Measurements from ENCODE around the gene SLCO2B1. TPM values are rescaled to one million over a fixed set of nuclear protein-coding genes. Genes with fewer than 3 reads are reported as not detected.

SLCO2B1 gene
- total and polyA plus RNA-seq, 2 of the 8 experiments (the other 6 are each of a cell fraction or from before 2014, with no cell fraction given), result 0.03 TPM; not detected in 1

DNA sequence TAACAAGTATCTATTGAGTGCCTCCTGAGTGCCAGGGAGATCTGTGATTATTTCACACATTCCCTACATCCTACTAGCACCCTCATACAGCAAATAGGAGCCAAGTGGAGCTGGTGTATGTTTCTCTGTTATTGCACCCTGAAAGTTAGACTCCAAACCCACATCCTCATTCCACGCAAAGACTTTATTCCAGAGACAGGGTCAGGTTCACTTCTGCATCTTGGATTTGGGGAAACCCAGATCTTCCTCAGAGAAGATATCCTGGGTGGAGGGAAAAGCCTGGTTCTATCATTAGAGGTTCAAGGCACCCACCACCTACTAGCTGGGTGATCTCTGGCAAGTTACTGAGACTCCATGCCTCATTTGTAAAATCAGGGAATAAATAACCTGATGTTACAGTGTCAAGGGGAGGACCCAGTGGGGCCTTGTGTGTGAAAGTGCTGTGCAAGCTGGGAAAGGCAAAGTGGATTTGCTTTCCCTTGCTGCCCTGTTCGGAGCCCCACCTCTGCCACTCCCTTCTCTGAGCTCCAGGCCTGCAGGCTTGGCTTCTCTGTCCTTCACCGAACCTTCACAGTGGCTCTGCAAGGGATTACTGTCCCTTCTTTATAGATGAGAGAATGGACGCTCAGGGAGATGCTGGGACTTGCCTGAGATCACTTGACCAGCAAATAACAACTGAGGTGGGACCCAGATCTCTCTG, 991 bp upstream of the SLCO2B1 start:
- Histone ChIP-seq H2BK15ac (ENCODE audit: low read length) (no peak overlapping the region), H3K9ac (replicated peaks in 1 of 4; ENCODE audit: extremely low read depth in 1 of 4, low read depth in 3 of 4, low read length in 3 of 4) (no peak overlapping the region), H2BK5ac (ENCODE audit: low read depth, low read length) (no peak overlapping the region), H3K56ac (replicated peaks; ENCODE audit: insufficient read length, low read depth, low read length) (no peak overlapping the region), H3K9me3 (ENCODE audit: insufficient read depth in 2 of 2, low read depth in 1 of 2, low read length in 1 of 2) (no peaks in the 10 kb centered on the region), H3K27me3 (replicated peaks in 1 of 4; ENCODE audit: control insufficient read depth in 3 of 4, extremely low read depth in 1 of 4, insufficient read depth in 3 of 4, low read length in 3 of 4) (peaks cover 0 to 2% (median 0%) of the 10 kb centered on the region in 4 experiments; a peak in 2 of 7 replicates), H2BK120ac (replicated peaks; ENCODE audit: low read depth, low read length) (no peak overlapping the region), H3K23me2 (ENCODE audit: low read depth, low read length) (no peaks in the 10 kb centered on the region), H3K27ac (ENCODE audit: low read depth, low read length) (no peak overlapping the region), H3K4me3 (ENCODE audit: extremely low read depth in 1 of 4, insufficient read depth in 2 of 4, low read depth in 3 of 4, low read length in 4 of 4) (no peak overlapping the region), H4K8ac (ENCODE audit: extremely low read depth, insufficient read depth, low read length) (no peak overlapping the region), H2BK20ac (ENCODE audit: low read length) (no peak overlapping the region), H3K79me2 (ENCODE audit: control insufficient read depth in 1 of 2, insufficient read depth in 2 of 2, low read length in 2 of 2) (no peaks in the 10 kb centered on the region), H3K18ac (ENCODE audit: extremely low read depth, low read length) (no peak overlapping the region), H4K20me1 (replicated peaks in 1 of 2; ENCODE audit: control insufficient read depth in 1 of 2, insufficient read depth in 2 of 2, low read length in 2 of 2) (no peaks in the 10 kb centered on the region), H4K5ac (ENCODE audit: insufficient read length, low read depth, low read length) (no peak overlapping the region), H3K4ac (replicated peaks; ENCODE audit: insufficient read length, low read depth, low read length) (no peak overlapping the region), H3K36me3 (ENCODE audit: control insufficient read depth in 2 of 4, insufficient read depth in 4 of 4, low read length in 3 of 4) (no peaks in the 10 kb centered on the region), H3K23ac (ENCODE audit: insufficient read length) (no peak overlapping the region), H3K4me1 (replicated peaks in 1 of 4; ENCODE audit: control insufficient read depth in 3 of 4, insufficient read depth in 4 of 4, low read length in 3 of 4) (no peaks in the 10 kb centered on the region), H2AFZ (ENCODE audit: low read length) (no peak overlapping the region), H4K91ac (replicated peaks; ENCODE audit: insufficient read length, low read length) (no peak overlapping the region), H3K4me2 (ENCODE audit: insufficient read depth in 1 of 2, low read depth in 2 of 2, low read length in 2 of 2) (no peak overlapping the region), H3K14ac (ENCODE audit: insufficient read length) (no peak overlapping the region), H3K79me1 (ENCODE audit: low read depth, low read length) (no peaks in the 10 kb centered on the region), H2BK12ac (ENCODE audit: low read depth, low read length) (no peak overlapping the region), H2AK5ac (ENCODE audit: low read depth, low read length) (no peak overlapping the region)
- POLR2A ChIA-PET (ENCODE audit: partially characterized antibody), result interaction anchor here (1.3 kb wide), 1 partner anchor 18 kb away, joined by 3 read pairs; no protein-coding TSS in a partner anchor
- CTCF ChIA-PET (ENCODE audit: partially characterized antibody), result interaction anchor here (1.5 to 29.8 kb wide), 5 partner anchors 7 to 86 kb away, joined by 5 to 952 read pairs (median 189); partner anchors contain the start of gene TPBGL
- DNase-seq (ENCODE audit: low read depth in 1 of 2, low spot score in 2 of 2) (no peak), FAIRE-seq (no peak)
- WGBS, 2 experiments (ENCODE audit: extremely low coverage in 1 of 2, insufficient coverage in 1 of 2, insufficient read length in 1 of 2, insufficient replicate concordance in 2 of 2, low coverage in 1 of 2, low lambda C conversion rate in 2 of 2, missing lambda C conversion rate in 1 of 2), result 76% methylated on average over 4 of the region's 4 CpGs; no CpG with 5 or more reads in 1 of the 2 experiments
- TF ChIP-seq CHD2 (IDR thresholded peaks at IDR 0.05; ENCODE audit: low read length) (no peak), RBBP5 (IDR thresholded peaks at IDR 0.05; ENCODE audit: borderline replicate concordance, low read depth, low read length) (no peak), RAD21 (IDR thresholded peaks at IDR 0.05 in 1 of 2, conservative IDR thresholded peaks at IDR 0.05 in 1 of 2; ENCODE audit: low read depth in 2 of 2, low read length in 2 of 2) (no peak), EGR1 (IDR thresholded peaks at IDR 0.05; ENCODE audit: borderline replicate concordance, low read depth, low read length) (no peak), FOSL1 (IDR thresholded peaks at IDR 0.05; ENCODE audit: insufficient read depth, low read depth, low read length) (no peak), JUND (IDR thresholded peaks at IDR 0.05; ENCODE audit: low read length) (no peak), JUN (IDR thresholded peaks at IDR 0.05; ENCODE audit: low read depth, low read length) (no peak), HDAC2 (IDR thresholded peaks at IDR 0.05; ENCODE audit: borderline replicate concordance in 1 of 2, low read depth in 2 of 2, low read length in 2 of 2) (no peak), POLR2A (IDR thresholded peaks at IDR 0.05; ENCODE audit: control extremely low read depth in 1 of 2, low read depth in 2 of 2, low read length in 2 of 2) (no peak), POLR2AphosphoS5 (IDR thresholded peaks at IDR 0.05; ENCODE audit: low read depth, low read length) (no peak), HDAC6 (IDR thresholded peaks at IDR 0.05; ENCODE audit: low read depth, low read length) (no peak)
- TF ChIP-seq, protein P1, sequence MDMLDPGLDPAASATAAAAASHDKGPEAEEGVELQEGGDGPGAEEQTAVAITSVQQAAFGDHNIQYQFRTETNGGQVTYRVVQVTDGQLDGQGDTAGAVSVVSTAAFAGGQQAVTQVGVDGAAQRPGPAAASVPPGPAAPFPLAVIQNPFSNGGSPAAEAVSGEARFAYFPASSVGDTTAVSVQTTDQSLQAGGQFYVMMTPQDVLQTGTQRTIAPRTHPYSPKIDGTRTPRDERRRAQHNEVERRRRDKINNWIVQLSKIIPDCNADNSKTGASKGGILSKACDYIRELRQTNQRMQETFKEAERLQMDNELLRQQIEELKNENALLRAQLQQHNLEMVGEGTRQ (IDR thresholded peaks at IDR 0.05; ENCODE audit: low read length), result no peak

All from H1 (cell line).